SK-N-MC (cell line): ENCODE results near the gene CCDC116.

ENCODE experiments used
- EZH2 ChIP-seq: fragments of 200-600 bp; sonication (generic); IDR thresholded peaks from one replicate; pipeline ENCODE4 v1.6.1; 2017; ENCODE audit warnings: antibody characterized with exemption
- FOXP2 ChIP-seq: optimal IDR thresholded peaks from 2 replicates; pipeline ENCODE3; 2011; ENCODE audit warnings: mild to moderate bottlenecking, moderate library complexity; ENCODE audit not compliant: insufficient read depth; ENCODE audit errors: extremely low read length, control extremely low read depth
- POLR2AphosphoS5 ChIP-seq: IDR thresholded peaks from 2 replicates; pipeline ENCODE4 v1.6.1; 2012; ENCODE audit warnings: mild to moderate bottlenecking, low read depth, low read length, borderline replicate concordance

- no peak for TF ChIP-seq EZH2
- no peak for TF ChIP-seq POLR2AphosphoS5
- TF ChIP-seq FOXP2: no peak
These were observed 1.5 kb upstream of the CCDC116 start for GRCh38 chr22:21631025-21631424.
